SK-N-MC (cell line): ENCODE measurements around the gene CDA.

Experiments used
- DNase-seq: peaks from one replicate; pipeline ENCODE4 v3.0.0-alpha.2; 2011; ENCODE audit warnings: low read depth, low spot score
- H3K27ac ChIP-seq: fragments of 200-600 bp; sonication (generic); 2 replicates; pipeline ENCODE4 v1.5.1; 2016; ENCODE audit warnings: mixed run types
- H3K36me3 ChIP-seq: fragments of 200-600 bp; sonication (generic); 2 replicates; pipeline ENCODE4 v1.6.1; 2017; ENCODE audit warnings: antibody characterized with exemption, low read length, mixed read lengths; ENCODE audit not compliant: insufficient read depth
- H3K4me3 ChIP-seq: fragments of 200-600 bp; sonication (generic); 2 replicates; pipeline ENCODE4 v1.5.1; 2016
- H3K9ac ChIP-seq: fragments of 200-600 bp; sonication (generic); 2 replicates; pipeline ENCODE4 v1.8.0; 2017; ENCODE audit warnings: mixed run types, mixed read lengths; ENCODE audit not compliant: insufficient read length
- H3K9me3 ChIP-seq: fragments of 200-600 bp; sonication (generic); 2 replicates; pipeline ENCODE4 v1.6.1; 2017; ENCODE audit warnings: low read depth, mild to moderate bottlenecking, antibody characterized with exemption, low read length, moderate library complexity, mixed read lengths
- EZH2 ChIP-seq: fragments of 200-600 bp; sonication (generic); IDR thresholded peaks from one replicate; pipeline ENCODE4 v1.6.1; 2017; ENCODE audit warnings: antibody characterized with exemption
- FOXP2 ChIP-seq: optimal IDR thresholded peaks from 2 replicates; pipeline ENCODE3; 2011; ENCODE audit warnings: mild to moderate bottlenecking, moderate library complexity; ENCODE audit not compliant: insufficient read depth; ENCODE audit errors: extremely low read length, control extremely low read depth
- POLR2AphosphoS5 ChIP-seq: IDR thresholded peaks from 2 replicates; pipeline ENCODE4 v1.6.1; 2012; ENCODE audit warnings: mild to moderate bottlenecking, low read depth, low read length, borderline replicate concordance

Gene CDA

GRCh38 chr1:20578062-20578461 is 10.8 kb upstream of the CDA start:
- no peak for DNase-seq
- no peak overlapping the region for H3K4me3 ChIP-seq
- no peaks in the 10 kb centered on the region for H3K36me3 ChIP-seq
- no peaks in the 10 kb centered on the region for H3K9me3 ChIP-seq
- TF ChIP-seq FOXP2: no peak
- TF ChIP-seq EZH2: no peak
- no peak for TF ChIP-seq POLR2AphosphoS5
- no peak overlapping the region for H3K27ac ChIP-seq
- H3K9ac ChIP-seq: no peak overlapping the region

- no peak for TF ChIP-seq FOXP2
- TF ChIP-seq POLR2AphosphoS5: no peak
- TF ChIP-seq EZH2: no peak
- Histone ChIP-seq H3K9ac (no peak overlapping the region), H3K9me3 (no peaks in the 10 kb centered on the region), H3K36me3 (no peaks in the 10 kb centered on the region), H3K27ac (no peak overlapping the region), H3K4me3 (no peak overlapping the region)
- no peak for DNase-seq
Measured at GRCh38 chr1:20578721-20579395, 10.0 kb upstream of the CDA start.

- Histone ChIP-seq H3K36me3 (no peaks in the 10 kb centered on the region), H3K4me3 (no peak overlapping the region), H3K27ac (no peak overlapping the region), H3K9me3 (no peaks in the 10 kb centered on the region), H3K9ac (no peak overlapping the region)
- TF ChIP-seq POLR2AphosphoS5 (no peak), FOXP2 (no peak), EZH2 (no peak)
- DNase-seq: no peak
Measured at GRCh38 chr1:20584890-20585289, 4.0 kb upstream of the CDA start.

- Histone ChIP-seq H3K4me3 (no peak overlapping the region), H3K36me3 (no peaks in the 10 kb centered on the region), H3K9me3 (no peaks in the 10 kb centered on the region), H3K9ac (no peak overlapping the region), H3K27ac (no peak overlapping the region)
- no peak for DNase-seq
- TF ChIP-seq FOXP2 (no peak), EZH2 (no peak), POLR2AphosphoS5 (no peak)
Measured at GRCh38 chr1:20586953-20587660, 1.8 kb upstream of the CDA start.

GRCh38 chr1:20587661-20588053 is 1.2 kb upstream of the CDA start:
- Histone ChIP-seq H3K27ac (no peak overlapping the region), H3K9me3 (no peaks in the 10 kb centered on the region), H3K4me3 (no peak overlapping the region), H3K9ac (no peak overlapping the region), H3K36me3 (no peaks in the 10 kb centered on the region)
- TF ChIP-seq EZH2 (no peak), FOXP2 (no peak), POLR2AphosphoS5 (no peak)
- DNase-seq: no peak

- no peaks in the 10 kb centered on the region for H3K9me3 ChIP-seq
- H3K36me3 ChIP-seq: no peaks in the 10 kb centered on the region
- H3K27ac ChIP-seq: no peak overlapping the region
- H3K9ac ChIP-seq: no peak overlapping the region
- no peak for DNase-seq
- TF ChIP-seq EZH2: no peak
- no peak for TF ChIP-seq FOXP2
- no peak for TF ChIP-seq POLR2AphosphoS5
- H3K4me3 ChIP-seq: no peak overlapping the region; the same call in 1 of the 2 replicates
Measured at GRCh38 chr1:20589331-20590278, 708 bp downstream of the CDA start.

GRCh38 chr1:20590306-20590777 is 1.4 kb downstream of the CDA start:
- Histone ChIP-seq H3K4me3 (no peak overlapping the region), H3K9me3 (no peaks in the 10 kb centered on the region), H3K9ac (no peak overlapping the region), H3K27ac (no peak overlapping the region), H3K36me3 (no peaks in the 10 kb centered on the region)
- DNase-seq: no peak
- TF ChIP-seq POLR2AphosphoS5 (no peak), FOXP2 (no peak), EZH2 (no peak)

GRCh38 chr1:20593756-20594155 is 4.9 kb downstream of the CDA start:
- no peaks in the 10 kb centered on the region for H3K9me3 ChIP-seq
- H3K9ac ChIP-seq: no peak overlapping the region
- no peak overlapping the region for H3K4me3 ChIP-seq
- H3K27ac ChIP-seq: no peak overlapping the region
- no peak for DNase-seq
- no peaks in the 10 kb centered on the region for H3K36me3 ChIP-seq
- TF ChIP-seq POLR2AphosphoS5: no peak
- no peak for TF ChIP-seq EZH2
- TF ChIP-seq FOXP2: no peak
